Loucy (cell line): Measurements from ENCODE around the gene ELL2.
"Not testable (repeated sequence)": the region's sequence is repeated elsewhere in the genome, so short reads cannot be mapped to it uniquely, and the experiment has no call there.

Experiments
- H2AFZ ChIP-seq: fragments of 200-600 bp; sonication (generic); 2 replicates; pipeline ENCODE4 v1.6.0; 2016; ENCODE audit warnings: antibody characterized with exemption, mild to moderate bottlenecking, low read length, moderate library complexity
- H3F3A ChIP-seq: fragments of 200-600 bp; 2 replicates; pipeline ENCODE4 v1.6.0; 2016; ENCODE audit warnings: antibody characterized with exemption, low read depth, mild to moderate bottlenecking
- H3K27me3 ChIP-seq: fragments of 200-600 bp; sonication (generic); 2 replicates; pipeline ENCODE4 v1.6.1; 2014; ENCODE audit warnings: low read length, mild to moderate bottlenecking; ENCODE audit not compliant: insufficient read depth, poor library complexity, severe bottlenecking
- H3K36me3 ChIP-seq: fragments of 200-600 bp; sonication (generic); 2 replicates; pipeline ENCODE4 v1.6.1; 2016; ENCODE audit warnings: low read length; ENCODE audit not compliant: insufficient read depth
- H3K4me1 ChIP-seq: fragments of 200-600 bp; sonication (generic); 2 replicates; pipeline ENCODE4 v1.5.1; 2014; ENCODE audit warnings: low read length, mild to moderate bottlenecking; ENCODE audit not compliant: insufficient read depth, poor library complexity, severe bottlenecking
- H3K4me2 ChIP-seq: fragments of 200-600 bp; sonication (generic); 2 replicates; pipeline ENCODE4 v1.6.0; 2014; ENCODE audit warnings: antibody characterized with exemption, low read length, low read depth, mild to moderate bottlenecking; ENCODE audit not compliant: poor library complexity, severe bottlenecking
- H3K4me3 ChIP-seq: fragments of 200-600 bp; sonication (generic); 2 replicates; pipeline ENCODE4 v1.5.1; 2014; ENCODE audit warnings: low read length, mild to moderate bottlenecking, mixed read lengths; ENCODE audit not compliant: poor library complexity, severe bottlenecking
- H3K79me2 ChIP-seq: fragments of 200-600 bp; sonication (generic); 2 replicates; pipeline ENCODE4 v1.6.1; 2014; ENCODE audit warnings: low read length; ENCODE audit not compliant: insufficient read depth
- H3K9ac ChIP-seq: fragments of 200-600 bp; sonication (generic); 2 replicates; pipeline ENCODE4 v1.6.0; 2014; ENCODE audit warnings: mild to moderate bottlenecking, low read depth, low read length, moderate library complexity; ENCODE audit not compliant: poor library complexity, severe bottlenecking
- H3K9me2 ChIP-seq: fragments of 200-600 bp; sonication (generic); replicated peaks from 2 replicates; pipeline ENCODE4 v1.6.1; 2016; ENCODE audit warnings: low read depth, low read length, mixed read lengths
- H3K9me3 ChIP-seq: fragments of 200-600 bp; sonication (generic); 2 replicates; pipeline ENCODE4 v1.6.1; 2014; ENCODE audit warnings: mild to moderate bottlenecking, antibody characterized with exemption, low read length, low read depth; ENCODE audit not compliant: insufficient read depth
- H4K20me1 ChIP-seq: fragments of 200-600 bp; sonication (generic); 2 replicates; pipeline ENCODE4 v1.6.0; 2014; ENCODE audit warnings: antibody characterized with exemption, low read length, mild to moderate bottlenecking; ENCODE audit not compliant: insufficient read depth, poor library complexity, severe bottlenecking
- EZH2phosphoT487 ChIP-seq: fragments of 200-600 bp; IDR thresholded peaks from 2 replicates; pipeline ENCODE4 v1.6.1; 2018; ENCODE audit warnings: antibody characterized with exemption, mild to moderate bottlenecking, moderate library complexity, borderline replicate concordance
- TF ChIP-seq, protein P1 (sequence below): fragments of 200-600 bp; sonication (generic); conservative IDR thresholded peaks from 2 replicates; pipeline ENCODE4 v1.5.1; 2014; ENCODE audit warnings: mild to moderate bottlenecking, antibody characterized with exemption, low read length

Gene ELL2

DNA sequence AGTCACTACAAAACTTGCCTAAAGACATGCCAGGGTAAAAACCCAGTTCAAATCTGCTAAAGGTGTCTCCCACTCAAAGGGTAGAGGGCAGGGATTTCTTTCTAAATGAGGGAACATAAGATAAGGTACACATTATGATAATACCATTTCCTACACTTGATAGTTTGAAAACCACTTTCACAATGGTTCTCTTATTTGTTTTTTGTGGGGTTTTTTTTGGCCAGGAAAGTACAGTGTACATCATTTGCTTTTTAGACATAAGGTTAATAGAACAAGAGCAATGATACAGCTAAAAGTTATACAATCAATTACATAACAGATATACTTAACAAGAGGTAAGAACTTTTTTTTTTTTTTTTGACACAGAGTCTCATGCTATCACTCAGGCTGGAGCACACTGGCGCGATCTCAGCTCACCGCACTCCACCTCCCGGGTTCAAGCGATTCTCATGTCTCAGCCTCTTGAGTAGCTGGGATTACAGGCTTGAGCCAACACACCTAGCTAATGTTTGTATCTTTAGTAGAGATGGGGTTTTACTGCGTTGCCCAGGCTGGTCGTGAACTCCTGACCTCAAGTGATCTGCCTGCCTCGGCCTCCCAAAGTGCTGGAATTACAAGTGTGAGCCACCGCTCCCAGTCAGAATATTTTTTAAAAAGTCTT lies 90.4 kb downstream of the ELL2 start:
- peaks cover 7% of the 10 kb centered on the region for H3K27me3 ChIP-seq

DNA sequence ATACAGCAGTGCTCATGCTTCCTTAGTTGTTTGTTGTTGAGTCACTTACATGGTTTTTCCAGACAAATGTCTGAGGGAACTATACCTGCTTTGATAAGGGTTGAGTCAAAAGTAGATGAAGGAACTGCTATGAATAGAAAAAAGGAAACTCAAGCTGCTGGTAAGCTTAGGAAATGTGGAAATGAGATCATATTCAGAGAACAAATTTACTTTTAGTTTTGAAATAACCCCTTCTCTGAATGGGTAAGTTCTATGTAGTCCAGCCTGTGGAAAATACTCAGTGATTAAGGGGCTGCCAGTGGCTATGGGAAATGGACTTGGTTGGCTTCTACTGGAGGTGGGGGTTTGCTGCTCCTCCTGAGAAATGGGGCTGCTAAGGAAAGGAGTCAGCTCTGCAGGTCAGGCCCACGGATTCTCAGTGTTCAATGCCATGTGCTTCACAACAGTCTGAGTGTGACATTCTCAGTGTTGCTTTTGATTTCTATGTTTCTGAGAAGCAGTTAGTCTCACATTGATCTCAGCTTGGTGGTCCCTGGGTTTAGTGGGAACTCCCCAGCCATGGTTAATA lies 91.5 kb downstream of the ELL2 start:
- Histone ChIP-seq H3K27me3 (peaks cover 7% of the 10 kb centered on the region), H3K9ac (no peak overlapping the region), H3K4me3 (no peak overlapping the region), H3K4me1 (peaks cover 18% of the 10 kb centered on the region), H3K4me2 (peak overlapping the region; percentile 24), H3K36me3 (no peaks in the 10 kb centered on the region), H3K79me2 (no peaks in the 10 kb centered on the region), H3F3A (no peaks in the 10 kb centered on the region), H3K9me2 (no peaks in the 10 kb centered on the region), H3K9me3 (no peaks in the 10 kb centered on the region), H4K20me1 (no peaks in the 10 kb centered on the region), H2AFZ (no peak overlapping the region)
- TF ChIP-seq, protein P1, sequence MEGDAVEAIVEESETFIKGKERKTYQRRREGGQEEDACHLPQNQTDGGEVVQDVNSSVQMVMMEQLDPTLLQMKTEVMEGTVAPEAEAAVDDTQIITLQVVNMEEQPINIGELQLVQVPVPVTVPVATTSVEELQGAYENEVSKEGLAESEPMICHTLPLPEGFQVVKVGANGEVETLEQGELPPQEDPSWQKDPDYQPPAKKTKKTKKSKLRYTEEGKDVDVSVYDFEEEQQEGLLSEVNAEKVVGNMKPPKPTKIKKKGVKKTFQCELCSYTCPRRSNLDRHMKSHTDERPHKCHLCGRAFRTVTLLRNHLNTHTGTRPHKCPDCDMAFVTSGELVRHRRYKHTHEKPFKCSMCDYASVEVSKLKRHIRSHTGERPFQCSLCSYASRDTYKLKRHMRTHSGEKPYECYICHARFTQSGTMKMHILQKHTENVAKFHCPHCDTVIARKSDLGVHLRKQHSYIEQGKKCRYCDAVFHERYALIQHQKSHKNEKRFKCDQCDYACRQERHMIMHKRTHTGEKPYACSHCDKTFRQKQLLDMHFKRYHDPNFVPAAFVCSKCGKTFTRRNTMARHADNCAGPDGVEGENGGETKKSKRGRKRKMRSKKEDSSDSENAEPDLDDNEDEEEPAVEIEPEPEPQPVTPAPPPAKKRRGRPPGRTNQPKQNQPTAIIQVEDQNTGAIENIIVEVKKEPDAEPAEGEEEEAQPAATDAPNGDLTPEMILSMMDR = no peak
- TF ChIP-seq EZH2phosphoT487 = no peak

More for the DNA sequence above, 90.4 kb downstream of the ELL2 start:
- Histone ChIP-seq H2AFZ (no peak overlapping the region), H3K9me3 (no peaks in the 10 kb centered on the region), H3K4me2 (peak overlapping the region; percentile 24), H3K4me3 (no peak overlapping the region), H3K4me1 (peaks cover 18% of the 10 kb centered on the region), H3K36me3 (no peaks in the 10 kb centered on the region), H3K9ac (no peak overlapping the region), H3K79me2 (no peaks in the 10 kb centered on the region), H3F3A (no peaks in the 10 kb centered on the region), H4K20me1 (no peaks in the 10 kb centered on the region), H3K9me2 (no peaks in the 10 kb centered on the region)
- TF ChIP-seq, protein P1 = no peak
- no peak for TF ChIP-seq EZH2phosphoT487

DNA sequence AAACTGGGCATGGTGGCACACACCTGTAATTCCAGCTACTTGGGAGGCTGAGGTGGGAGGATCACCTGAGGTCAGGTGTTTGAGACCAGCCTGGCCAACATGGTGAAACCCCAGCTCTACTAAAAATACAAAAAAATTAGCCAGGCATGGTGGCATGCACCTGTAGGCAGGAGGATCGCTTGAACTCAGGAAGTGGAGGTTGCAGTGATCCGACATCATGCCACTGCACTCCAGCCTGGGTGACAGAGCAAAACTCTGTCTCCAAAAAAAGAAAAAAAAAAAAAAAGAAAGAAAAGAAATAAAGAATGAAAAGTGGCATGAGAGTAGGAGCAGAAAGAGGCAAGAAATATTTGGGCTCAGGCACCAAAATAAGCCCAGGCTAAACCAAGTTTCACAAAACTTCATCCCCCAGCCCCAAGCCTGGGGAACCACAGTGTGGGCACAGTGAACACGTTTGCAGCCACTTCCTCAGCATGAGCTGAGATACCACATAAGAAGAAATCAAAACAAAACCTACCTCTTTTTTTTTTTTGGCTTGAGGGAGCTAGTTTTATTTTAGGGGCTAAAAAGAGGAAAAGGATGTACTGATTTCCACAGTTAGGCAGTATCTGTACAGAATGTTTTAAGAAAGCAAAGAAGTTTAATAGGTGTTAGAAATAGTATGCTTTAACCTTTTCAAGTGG lies 92.3 kb downstream of the ELL2 start:
- not testable (repeated sequence) for H2AFZ ChIP-seq, H3K9ac ChIP-seq, H3K36me3 ChIP-seq, H3K9me2 ChIP-seq, H3F3A ChIP-seq, H3K27me3 ChIP-seq, H3K9me3 ChIP-seq, H3K79me2 ChIP-seq, H4K20me1 ChIP-seq
- Histone ChIP-seq H3K4me1 (peaks cover 18% of the 10 kb centered on the region), H3K4me2 (peak overlapping the region; percentile 18), H3K4me3 (peak overlapping the region; percentile 32)
